ENCODE data around the gene SLC6A13.

GRCh38 chr12:308511-308910, 45.9 kb upstream of the SLC6A13 start:
- TF ChIP-seq, protein P1, sequence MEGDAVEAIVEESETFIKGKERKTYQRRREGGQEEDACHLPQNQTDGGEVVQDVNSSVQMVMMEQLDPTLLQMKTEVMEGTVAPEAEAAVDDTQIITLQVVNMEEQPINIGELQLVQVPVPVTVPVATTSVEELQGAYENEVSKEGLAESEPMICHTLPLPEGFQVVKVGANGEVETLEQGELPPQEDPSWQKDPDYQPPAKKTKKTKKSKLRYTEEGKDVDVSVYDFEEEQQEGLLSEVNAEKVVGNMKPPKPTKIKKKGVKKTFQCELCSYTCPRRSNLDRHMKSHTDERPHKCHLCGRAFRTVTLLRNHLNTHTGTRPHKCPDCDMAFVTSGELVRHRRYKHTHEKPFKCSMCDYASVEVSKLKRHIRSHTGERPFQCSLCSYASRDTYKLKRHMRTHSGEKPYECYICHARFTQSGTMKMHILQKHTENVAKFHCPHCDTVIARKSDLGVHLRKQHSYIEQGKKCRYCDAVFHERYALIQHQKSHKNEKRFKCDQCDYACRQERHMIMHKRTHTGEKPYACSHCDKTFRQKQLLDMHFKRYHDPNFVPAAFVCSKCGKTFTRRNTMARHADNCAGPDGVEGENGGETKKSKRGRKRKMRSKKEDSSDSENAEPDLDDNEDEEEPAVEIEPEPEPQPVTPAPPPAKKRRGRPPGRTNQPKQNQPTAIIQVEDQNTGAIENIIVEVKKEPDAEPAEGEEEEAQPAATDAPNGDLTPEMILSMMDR (IDR thresholded peaks at IDR 0.05 in 4 of 5, conservative IDR thresholded peaks at IDR 0.05 in 1 of 5), result no peak
- no peak for TF ChIP-seq POLR2A (IDR thresholded peaks at IDR 0.05)
